Measurements from ENCODE around the gene LYRM9.
"Not testable (repeated sequence)": the region's sequence is repeated elsewhere in the genome, so short reads cannot be mapped to it uniquely, and the experiment has no call there.

The LYRM9 gene

GRCh38 chr17:27873746-27874145, 19.4 kb downstream of the LYRM9 start:
- peak; percentile 29 for DNase-seq (ENCODE audit: low spot score)

GRCh38 chr17:27873211-27873610, 20.0 kb downstream of the LYRM9 start:
- DNase-seq (ENCODE audit: low spot score): no peak

GRCh38 chr17:27872776-27873175, 20.4 kb downstream of the LYRM9 start:
- DNase-seq (ENCODE audit: low spot score): no peak

GRCh38 chr17:27871407-27871806, 21.8 kb downstream of the LYRM9 start:
- no peak for DNase-seq (ENCODE audit: low spot score)

- no peak for DNase-seq (ENCODE audit: low spot score)
Observed at GRCh38 chr17:27870345-27870744, 22.8 kb downstream of the LYRM9 start.

- DNase-seq (ENCODE audit: low spot score): no peak
Observed at GRCh38 chr17:27868565-27868964, 24.6 kb downstream of the LYRM9 start.

- no peak for DNase-seq (ENCODE audit: low spot score)
Observed at GRCh38 chr17:27862840-27863239, 30.3 kb downstream of the LYRM9 start.

GRCh38 chr17:27862004-27862403, 31.2 kb downstream of the LYRM9 start:
- peak; percentile 59 for DNase-seq (ENCODE audit: low spot score)

- peak; percentile 16 for DNase-seq (ENCODE audit: low spot score)
Observed at GRCh38 chr17:27860971-27861664, 32.0 kb downstream of the LYRM9 start.

- no peak for DNase-seq (ENCODE audit: low spot score)
Observed at GRCh38 chr17:27858621-27859305, 34.4 kb downstream of the LYRM9 start.

- DNase-seq (ENCODE audit: low spot score): no peak
Observed at GRCh38 chr17:27856676-27857432, 36.3 kb downstream of the LYRM9 start.

GRCh38 chr17:27855454-27855853, 37.7 kb downstream of the LYRM9 start:
- DNase-seq (ENCODE audit: low spot score): no peak

GRCh38 chr17:27854163-27854562, 39.0 kb downstream of the LYRM9 start:
- DNase-seq (ENCODE audit: low spot score): no peak

- no peak for DNase-seq (ENCODE audit: low spot score)
Observed at GRCh38 chr17:27853091-27853490, 40.1 kb downstream of the LYRM9 start.

- DNase-seq (ENCODE audit: low spot score): no peak
Observed at GRCh38 chr17:27849474-27850185, 43.5 kb downstream of the LYRM9 start.

- DNase-seq (ENCODE audit: low spot score): no peak
Observed at GRCh38 chr17:27848931-27849330, 44.2 kb downstream of the LYRM9 start.

- DNase-seq (ENCODE audit: low spot score): not testable (repeated sequence)
Observed at GRCh38 chr17:27846808-27847307, 46.3 kb downstream of the LYRM9 start.

- no peak for DNase-seq (ENCODE audit: low spot score)
Observed at GRCh38 chr17:27846042-27846655, 47.0 kb downstream of the LYRM9 start.

- no peak for DNase-seq (ENCODE audit: low spot score)
Observed at GRCh38 chr17:27845264-27846041, 47.7 kb downstream of the LYRM9 start.

- DNase-seq (ENCODE audit: low spot score): no peak
Observed at GRCh38 chr17:27840688-27841087, 52.5 kb downstream of the LYRM9 start.

GRCh38 chr17:27840406-27840678, 52.8 kb downstream of the LYRM9 start:
- DNase-seq (ENCODE audit: low spot score): not testable (repeated sequence)

Data from kidney tubule cell (primary cell).